GM21786 (cell line): ENCODE measurements around the gene RNF126.

ENCODE experiments used
- ATAC-seq: cut with Tn5 transposase; IDR thresholded peaks from one replicate; pipeline ENCODE4 v1.9.1; 2021; ENCODE audit not compliant: unreplicated experiment

RNF126 gene

DNA sequence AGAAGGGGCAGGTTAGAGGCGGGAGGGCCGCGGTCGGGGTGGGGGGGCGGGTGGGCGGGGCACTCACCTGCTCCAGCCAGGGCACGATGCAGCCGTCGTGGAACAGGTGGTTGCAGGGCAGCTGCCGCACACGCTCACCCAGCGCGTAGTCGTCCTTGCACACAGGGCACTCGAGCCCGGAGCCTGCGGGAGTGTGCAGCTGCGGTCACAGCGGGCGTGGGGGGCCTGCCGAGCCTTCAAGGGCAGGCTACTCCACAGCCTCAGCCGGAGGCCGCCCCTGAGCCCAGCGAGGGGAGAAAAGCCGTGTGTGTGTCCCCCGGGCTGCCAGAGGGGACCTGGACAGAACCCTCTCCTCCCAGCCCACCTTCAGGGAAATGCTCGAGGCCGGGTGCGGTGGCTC is 14.7 kb downstream of the RNF126 start:
- no peak for ATAC-seq

DNA sequence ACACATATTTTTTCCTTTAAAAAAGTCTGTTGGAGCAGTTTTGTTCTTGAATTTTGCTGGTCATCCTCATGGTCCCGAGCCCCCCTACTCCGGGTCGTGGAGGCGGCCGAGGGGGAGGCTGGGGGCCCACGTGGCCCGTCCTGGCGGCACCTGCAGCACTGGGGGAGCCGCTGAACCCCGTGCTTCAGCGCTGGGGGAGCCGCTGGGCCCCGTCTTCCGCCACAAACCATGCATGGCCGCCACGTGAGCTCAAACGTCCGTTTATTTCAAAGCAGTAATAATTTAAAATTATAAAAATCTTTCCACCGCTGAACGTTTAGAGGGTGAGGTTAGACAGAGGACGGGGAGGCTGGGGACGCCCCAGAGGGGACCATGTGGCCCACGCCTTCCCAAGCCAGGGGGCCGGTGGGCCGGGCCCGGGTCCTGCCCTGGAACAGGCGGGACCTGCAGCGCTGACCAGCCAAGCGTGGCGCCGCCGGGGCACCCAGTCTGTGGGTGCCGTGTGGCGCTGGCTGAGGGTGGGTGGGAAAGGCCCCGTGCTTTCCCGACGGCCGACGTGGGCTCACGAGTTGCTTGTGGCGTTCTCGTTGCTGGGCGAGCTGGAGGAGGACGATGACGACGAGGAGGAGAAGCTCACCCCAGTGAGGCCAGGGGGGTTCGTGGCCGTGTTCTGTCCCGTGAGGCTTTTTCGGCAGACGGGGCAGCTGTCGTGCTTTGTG is 15.3 kb downstream of the RNF126 start:
- ATAC-seq = no peak

DNA sequence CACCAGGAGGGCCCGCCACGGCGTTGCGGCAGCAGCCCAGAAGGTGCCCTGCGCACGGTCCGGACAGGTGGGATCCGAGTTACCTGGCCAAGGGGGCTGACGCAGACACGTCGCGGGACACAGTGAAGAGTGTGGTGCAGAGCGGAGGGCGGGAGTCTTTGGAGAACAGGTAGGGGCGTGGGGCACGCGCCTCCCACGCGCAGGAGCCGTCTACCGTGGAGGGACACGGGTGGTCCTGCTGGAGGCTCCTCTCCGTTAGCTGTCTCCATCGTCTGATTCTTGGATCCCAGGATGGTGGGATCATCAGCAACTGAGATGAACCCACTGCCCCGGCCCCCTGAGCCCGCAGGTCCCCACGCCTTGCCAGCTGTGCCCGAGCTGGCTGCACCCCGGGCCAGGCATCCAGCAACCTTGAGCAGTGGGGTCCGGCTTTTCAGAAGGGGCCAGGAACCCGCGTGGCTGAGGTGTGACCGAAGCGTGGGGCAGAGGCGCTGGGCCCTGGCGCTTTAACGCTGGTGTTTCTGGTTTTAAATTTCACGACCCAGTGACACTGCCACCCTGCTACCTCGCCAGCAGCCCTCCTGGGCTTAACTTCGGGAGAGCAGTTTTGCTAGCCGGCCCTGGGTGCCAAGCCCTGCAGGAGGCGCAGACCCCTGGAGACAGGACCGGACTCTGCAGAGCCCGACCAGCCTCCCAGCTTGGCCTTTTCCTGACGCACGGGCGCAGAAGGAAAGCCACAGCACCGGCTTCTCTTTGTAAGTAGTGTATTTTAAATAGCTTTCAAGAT is 16.0 kb downstream of the RNF126 start:
- ATAC-seq = no peak

DNA sequence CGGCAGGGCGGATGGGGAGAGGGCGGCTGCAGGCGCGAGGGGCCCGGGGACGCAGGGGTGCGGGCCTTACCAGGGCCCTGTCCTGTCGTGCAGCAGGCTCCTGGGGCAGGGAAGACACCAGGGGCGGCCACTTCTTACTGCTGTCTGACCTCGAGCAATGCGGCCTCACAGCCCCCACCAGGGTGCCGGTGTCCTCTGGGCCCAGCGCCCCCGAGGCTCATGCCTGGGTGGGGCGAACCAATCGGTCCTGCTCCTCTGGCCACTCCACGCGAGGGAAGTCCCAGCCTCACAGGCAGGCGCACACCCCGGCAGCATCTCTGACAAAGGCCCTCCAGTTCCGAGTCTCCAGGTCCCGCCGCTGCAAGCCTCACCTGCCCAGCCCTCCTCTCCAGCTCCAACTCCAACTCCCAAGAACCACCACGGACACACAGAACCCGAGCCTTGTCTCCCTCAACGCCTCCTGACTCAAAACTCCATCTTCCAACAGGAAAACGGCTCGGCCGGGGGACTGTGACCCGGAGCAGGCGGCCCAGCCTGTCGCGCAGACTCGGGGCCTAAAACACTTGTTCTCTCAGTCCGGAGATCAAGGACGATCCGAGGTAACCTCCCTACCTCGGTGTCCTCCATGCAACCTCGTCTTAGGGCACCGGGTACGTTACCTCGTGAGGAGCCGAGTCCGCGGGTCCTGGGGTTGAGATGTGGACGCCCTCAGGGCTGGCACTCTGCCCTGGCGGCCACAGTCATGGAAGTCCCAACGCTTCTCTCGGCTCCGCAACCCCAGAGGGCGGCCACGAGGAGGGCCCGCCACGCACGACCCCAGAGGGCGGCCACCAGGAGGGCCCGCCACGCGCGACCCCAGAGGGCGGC is 16.9 kb downstream of the RNF126 start:
- ATAC-seq = no peak

DNA sequence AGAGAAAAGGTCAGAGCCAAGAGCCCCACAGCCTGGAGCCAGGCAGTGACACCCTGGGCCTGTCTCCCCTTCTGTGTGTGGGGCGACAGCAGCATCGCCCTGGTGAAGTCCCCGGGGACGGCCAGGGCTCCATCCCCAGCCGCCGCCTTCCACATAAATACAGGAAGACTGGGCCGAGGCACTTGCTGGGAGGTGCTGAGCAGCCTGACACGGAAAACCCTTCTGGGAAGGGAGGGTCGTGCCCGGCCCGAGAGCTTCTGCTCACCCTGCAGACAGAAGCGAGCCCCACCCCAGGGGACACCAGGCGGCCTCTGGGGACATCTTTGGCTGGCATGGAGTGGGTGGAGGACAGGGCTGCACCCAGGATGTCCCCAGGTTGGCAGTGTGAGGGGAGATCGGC is 18.2 kb downstream of the RNF126 start:
- no peak for ATAC-seq

DNA sequence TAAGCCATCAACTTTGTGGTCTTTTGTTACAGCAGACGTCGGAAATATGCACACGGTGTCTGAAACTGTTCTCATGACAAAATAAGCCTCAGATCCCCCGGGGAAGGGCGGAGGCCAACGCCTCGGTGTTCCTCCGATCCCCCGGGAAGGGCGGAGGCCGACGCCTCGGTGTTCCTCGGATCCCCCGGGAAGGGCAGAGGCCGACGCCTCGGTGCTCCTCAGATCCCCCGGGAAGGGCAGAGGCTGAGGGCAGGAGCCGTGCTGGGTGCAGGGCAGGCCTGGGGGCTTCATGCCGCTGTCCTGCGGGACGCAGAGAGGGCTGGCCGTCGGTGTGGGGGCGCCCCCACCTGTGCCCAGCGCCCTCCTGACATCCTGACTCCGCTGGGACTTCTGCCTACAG is 18.7 kb downstream of the RNF126 start:
- ATAC-seq = no peak

DNA sequence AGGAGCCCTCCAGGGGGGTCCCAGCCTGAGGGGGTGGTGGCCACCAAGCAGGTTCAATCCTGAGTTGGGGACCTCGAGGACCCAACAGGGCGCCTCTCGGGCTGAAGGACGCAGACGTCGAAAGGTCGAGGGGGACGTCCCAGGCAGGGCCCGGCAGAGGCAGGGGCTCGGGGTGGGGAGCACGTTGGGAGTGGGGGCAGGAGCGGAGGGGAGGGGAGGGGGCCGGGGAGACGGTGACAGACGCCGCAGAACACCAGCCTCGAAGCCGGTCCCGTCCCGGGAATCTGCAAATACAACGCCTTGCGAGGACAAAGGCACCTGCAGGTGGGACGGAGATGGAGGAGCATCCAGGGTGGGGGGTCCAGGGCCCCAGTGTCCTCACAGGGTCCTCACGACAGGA is 19.3 kb downstream of the RNF126 start:
- no peak for ATAC-seq

DNA sequence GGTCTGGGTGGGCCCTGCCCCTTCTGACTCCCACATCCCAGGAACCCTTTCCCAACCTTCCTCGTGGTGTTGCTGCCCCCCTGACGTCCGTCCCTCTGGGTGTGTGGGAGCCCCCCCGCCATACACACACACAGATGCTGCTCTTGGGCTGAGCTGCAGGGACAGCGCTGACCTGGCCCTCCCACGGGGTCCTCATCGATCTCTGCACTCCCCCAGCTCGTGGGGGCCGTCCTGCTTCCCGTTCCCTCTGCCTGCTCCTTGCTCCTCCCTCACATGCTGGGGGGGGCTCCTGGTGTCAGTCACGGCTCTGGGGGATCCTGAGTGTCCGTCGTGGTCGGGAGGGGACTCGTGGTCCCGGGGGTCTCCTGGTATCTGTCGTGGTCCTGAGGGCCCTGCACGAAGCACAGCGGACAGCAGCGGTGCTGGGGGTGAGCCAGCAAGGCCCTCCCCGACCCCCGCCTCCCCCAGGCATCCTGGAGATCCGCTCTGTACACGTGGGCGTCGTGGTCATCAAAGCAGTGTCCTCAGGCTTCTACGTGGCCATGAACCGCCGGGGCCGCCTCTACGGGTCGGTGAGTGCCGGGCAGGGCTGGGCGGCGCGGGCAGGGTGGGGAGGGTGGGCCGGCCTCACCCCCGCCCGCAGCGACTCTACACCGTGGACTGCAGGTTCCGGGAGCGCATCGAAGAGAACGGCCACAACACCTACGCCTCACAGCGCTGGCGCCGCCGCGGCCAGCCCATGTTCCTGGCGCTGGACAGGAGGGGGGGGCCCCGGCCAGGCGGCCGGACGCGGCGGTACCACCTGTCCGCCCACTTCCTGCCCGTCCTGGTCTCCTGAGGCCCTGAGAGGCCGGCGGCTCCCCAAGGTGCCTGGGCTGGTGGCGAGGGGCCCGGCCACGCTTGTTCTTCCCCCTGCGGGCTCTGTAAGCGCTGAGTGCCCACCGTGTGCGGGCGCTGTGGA is 20.0 kb downstream of the RNF126 start:
- no peak for ATAC-seq

DNA sequence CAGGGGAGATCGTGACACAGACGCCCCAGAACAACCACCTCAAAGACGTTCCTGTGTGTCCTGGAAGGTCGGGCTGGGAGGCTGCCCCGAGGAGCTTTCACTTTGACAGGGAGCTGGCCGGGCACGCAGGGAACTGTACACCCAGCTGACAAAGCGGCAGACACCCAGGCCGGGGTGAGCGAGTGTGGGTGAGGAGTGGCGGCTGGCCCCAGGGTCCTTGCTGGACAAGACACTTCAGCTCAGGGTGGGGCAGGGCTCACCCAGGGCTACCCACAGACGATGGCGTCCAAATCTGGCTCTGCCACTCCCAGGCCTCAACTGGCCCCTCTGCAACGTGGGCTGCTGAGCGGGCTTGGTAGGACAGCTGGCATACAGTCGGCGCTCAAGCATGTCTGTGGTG is 21.3 kb downstream of the RNF126 start:
- ATAC-seq = no peak

DNA sequence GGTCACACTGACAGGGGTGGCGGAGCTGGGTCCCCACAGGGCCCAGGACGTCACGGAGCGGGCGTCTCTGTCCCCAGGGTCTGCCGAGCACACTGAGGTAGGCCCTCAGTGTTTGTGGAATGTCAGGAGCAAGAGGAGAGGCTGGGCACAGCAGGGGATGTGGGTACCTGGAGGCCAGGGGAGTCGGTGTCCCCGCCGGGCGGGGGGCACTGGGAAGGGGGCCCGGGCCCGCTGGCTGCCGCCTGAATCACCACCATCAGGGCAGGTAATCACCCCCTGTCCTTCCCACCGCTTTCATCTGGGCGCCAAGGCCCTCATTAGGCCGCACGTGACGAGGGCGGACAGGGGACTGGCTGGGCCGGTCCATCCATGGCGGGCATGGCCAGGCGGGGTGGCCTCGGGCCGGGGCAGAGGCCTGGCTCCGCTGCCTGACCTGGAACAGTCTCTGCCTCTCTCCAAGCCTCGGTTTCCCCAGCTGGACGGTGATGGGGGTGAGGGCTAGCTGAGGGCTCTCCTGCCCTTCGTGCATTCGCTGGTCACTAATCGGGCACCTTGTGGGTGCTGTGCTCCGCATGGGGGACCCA is 22.3 kb downstream of the RNF126 start:
- ATAC-seq = no peak

DNA sequence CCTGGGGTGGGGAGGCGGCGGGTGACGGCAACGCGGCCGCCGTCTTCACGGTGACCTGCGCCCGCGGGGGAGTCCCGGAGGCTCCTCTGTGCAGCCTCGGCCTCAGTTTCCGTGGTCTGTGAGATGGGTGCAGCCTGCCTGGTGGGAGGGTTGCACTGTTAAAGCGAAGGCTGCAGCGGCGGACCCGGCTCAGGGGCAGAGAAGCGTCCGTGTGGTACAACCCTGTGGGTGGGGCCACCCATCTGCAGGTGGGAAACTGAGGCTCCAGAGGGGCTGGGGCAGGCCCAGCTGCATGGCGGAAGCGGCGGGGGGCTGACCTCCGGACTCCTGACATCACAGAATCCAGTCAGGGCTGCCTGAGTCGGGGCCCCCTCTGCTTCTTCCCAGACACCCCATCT is 22.9 kb downstream of the RNF126 start:
- ATAC-seq = no peak

DNA sequence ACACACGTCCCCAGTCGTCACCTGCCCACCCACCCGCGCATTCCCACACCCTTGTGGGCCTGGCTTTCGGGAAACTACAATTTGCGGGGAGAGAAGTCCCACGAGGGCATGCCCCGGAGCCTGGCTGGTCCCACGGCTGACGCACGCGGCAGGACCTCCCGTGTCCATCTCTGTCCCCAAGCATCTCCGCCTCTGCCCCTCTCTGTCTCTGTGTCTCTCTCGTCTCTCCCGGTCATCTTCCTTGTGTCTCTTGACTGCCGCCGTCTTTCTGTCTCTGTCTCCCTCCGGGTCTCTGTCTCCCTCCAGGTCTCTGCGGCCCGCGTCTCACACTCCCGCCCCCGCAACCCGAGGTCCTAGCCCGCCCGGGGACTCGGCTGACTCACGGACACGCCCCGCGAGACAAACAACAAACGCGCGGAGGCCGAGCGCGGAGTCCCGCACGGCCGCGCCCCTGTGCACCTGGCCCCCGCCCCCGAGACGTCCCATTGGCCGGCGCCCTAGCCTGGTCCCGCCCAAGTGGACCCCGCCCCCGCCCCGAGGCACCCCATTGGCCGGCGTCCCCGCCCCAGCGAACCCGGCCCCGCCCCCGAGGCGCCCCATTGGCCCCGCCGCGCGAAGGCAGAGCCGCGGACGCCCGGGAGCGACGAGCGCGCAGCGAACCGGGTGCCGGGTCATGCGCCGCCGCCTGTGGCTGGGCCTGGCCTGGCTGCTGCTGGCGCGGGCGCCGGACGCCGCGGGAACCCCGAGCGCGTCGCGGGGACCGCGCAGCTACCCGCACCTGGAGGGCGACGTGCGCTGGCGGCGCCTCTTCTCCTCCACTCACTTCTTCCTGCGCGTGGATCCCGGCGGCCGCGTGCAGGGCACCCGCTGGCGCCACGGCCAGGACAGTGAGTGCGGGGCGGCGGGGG is 23.5 kb downstream of the RNF126 start, which contains the start of gene FGF22:
Gene FGF22 (plus strand): TSS at position 627 of the 908 bp plus-strand sequence. CDS start 47 bp downstream, at position 674.
- no peak for ATAC-seq

DNA sequence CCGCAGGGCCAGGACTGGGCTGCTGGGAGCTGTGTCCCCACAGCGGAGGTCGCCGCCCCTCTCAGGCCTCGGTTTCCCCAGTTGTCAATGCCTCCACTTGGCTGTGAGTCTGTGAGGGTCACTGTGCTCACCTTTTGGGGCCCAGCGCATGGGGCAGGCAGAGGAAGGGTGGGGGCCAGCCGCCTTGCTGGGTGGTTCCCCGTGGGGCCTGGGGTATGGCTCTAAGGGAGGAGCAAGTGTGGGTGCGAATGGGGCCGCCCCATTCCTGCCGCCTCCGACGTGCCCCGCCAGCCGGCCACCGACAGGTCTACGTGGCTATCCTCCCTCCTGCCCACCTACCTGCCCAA is 24.1 kb downstream of the RNF126 start:
- ATAC-seq = no peak

DNA sequence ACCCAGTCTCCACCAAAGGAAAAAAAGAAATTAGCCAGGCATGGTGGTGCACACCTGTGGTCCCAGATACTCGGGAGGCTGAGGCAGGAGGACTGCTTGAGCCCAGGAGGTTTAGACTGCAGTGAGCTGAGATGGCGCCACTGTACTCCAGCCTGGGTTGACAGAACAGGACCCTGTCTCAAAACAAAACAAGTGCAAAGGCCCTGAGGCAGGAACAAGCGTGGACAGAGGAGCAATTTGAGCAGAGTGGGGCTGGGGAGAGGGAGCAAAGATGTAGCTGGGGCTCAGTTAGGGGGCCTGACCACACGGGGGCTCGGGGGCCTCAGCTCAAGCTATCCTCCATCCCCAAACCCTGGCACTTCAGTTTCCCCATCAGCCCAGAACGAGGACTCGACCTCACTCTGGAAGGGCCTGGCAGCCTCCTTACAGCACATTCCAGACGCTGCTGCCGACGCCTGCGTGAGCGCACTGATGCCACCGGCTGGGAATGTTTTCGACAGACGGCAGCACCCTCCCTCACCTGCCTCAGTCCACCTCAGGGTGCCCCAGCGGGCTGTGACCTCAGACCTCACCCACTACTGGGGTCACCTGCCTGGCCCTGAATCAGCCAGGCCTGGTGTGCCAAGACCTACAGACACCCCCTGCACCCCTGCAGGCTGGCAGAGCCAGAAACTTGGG is 27.9 kb downstream of the RNF126 start:
- ATAC-seq = no peak

DNA sequence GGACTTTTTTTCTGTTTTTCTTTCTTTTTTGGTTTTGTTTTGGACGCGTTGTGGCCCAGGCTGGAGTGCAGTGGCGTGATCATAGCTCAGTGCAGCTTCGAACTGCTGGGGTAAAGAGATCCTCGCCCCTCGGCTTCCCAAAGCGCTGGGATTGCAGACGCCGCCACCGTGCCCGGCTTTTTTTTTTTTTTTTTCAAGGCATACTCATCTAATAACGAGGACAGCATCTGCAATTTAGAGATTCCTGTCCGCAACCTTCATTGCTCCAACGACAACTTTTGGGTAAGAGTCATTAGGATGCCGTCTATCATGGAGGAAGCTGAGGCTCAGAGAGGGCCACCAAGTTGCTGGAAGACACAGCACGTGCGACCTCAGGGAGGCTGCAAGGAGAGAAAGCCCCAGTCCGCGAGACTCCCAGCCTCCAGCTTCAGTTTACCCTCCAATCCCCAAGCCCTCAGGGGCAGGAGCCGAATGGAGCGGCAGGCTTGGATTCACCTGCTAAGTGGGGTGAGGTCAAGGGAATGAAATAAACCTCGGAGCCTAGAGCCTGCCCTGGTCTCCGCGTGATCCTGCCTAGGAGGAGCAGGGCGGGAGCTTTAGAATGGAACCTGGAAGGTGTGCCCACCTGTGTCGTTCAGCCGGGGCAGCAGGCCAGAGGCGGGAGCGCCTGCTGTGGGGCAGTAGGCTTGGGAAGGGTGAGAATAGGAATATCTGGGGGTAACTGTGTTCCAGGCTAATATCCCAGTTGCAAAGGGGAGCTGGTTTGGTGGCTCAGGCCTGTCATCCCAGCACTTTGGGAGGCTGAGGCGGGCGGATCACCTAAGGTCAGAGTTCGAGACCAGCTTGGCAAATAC is 29.0 kb downstream of the RNF126 start:
- no peak for ATAC-seq

DNA sequence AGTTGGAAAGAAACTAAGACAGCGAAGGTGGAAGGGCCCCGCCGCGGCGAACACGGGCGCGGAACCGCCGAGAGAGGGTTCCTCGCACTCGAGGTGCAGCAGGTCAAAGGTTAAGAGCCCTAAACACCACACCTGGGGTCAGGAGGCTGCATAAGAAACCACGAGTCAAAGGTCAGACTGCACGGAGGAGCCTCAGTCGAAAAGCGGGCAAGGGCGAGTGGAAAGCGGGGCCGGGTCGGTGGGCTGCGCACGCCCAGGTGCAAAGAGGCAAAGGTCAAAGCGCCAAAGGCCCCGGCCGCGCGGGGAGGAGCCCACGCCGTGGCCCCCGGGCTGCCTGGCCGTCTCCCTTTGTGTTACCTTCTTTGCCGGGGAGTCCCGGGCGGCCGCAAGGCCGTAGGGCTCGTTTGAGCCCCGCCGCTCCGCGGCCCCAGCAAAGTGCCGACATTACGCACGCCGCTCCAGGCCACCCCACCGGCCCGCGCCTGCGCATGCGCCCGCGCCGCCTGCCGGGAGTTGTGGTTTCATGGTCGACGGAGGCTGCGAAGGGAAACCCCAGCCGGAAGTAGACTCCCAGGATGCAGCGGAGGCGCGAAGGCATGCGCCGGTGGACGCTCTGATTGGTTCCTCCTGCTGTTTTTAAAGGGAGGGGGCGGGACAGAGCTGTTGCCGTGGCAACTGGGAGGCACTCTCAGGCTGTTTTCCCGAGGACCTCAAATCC is 29.8 kb downstream of the RNF126 start, which contains the start of gene POLRMT:
Gene POLRMT (minus strand): TSS at position 470 of the 718 bp plus-strand sequence. CDS start 25 bp downstream, at position 445.
- peak; percentile 77 for ATAC-seq

DNA sequence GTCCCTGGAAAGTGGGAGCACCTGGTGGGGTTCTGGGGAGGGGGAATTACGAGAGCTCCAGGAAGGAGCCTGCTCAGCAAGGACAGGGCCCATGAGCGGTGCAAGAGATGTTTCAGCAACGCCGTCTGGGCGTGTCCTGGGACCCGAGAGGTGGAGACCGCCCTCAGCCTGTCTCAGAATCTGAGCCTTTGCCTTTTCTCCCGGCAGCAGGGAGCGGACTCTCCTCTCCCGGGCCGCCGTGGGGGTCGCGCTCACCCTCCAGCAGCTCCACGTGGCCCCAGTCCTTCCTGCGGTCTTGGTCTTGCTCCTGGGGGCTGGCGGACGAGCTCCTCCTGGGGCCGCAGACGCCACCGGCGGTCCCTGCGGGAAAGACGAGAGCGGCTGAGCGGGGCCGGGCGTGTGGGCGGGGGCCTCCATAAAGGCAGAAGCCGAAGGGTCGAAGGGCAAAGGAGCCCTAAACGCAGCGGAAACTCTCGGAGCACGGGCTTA is 30.4 kb downstream of the RNF126 start:
- peak; percentile 7 for ATAC-seq
